IPS DF 19.7 (cell line): Measurements from ENCODE around the gene DNAJA4.

Source experiments
- DNase-seq: peaks from one replicate; pipeline ENCODE4 v3.0.0-alpha.2; 2013; ENCODE audit warnings: low read depth, low spot score

DNAJA4 gene

DNA sequence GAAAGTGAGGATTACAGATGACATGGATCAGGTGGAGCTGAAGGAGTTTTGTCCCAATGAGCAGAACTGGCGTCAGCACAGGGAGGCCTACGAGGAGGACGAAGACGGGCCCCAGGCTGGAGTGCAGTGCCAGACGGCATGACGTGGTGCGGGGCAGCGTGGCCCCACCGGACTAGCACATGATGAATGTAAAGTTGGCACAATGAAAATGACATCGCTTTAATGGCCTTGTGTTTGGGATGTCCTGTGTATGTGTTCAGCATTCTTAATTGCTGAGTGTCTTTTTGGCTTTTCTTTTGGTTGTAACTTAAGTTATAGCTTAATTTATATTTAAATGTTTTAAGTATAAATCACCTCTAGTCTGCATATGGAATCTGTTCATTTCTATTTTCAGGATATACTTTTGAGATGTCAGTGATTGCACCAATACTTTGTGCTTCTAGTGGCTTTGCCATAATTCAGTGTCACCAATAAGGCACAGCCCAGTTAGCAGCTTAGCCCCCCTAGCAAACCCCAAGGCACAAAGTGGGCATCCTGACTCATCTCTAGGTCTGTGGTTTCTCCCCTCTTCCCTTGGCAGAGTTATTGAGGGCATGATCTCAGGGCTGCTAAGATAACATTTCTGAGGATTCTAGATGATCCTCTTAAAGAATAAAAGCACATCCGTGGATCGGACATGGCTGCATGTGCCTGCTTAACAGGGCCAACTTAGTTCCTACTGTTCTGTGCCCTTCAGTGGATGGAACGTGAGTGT lies 16.1 kb downstream of the DNAJA4 start:
- DNase-seq: no peak

GRCh38 chr15:78282324-78282723 lies 18.0 kb downstream of the DNAJA4 start:
- no peak for DNase-seq

DNA sequence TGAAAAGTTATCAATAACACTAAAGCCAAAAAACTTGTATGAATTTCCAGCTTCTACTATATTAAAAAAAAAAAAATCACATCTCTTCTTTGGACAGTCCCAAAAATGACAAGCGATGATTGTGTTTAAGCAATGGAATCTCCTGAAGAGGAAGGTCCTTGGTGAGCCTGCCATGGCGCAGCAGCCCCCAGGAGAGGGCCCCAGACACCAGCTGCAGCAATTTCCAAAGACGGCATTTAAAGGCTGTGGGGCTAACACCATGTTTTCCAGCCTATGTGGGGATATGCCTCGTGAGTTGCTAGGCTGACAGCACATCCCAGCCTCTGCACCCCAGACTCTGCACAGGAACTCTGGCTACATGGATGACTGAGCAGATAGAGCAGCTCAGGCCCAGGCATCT lies 20.4 kb downstream of the DNAJA4 start:
- DNase-seq: no peak

- no peak for DNase-seq
Measured at GRCh38 chr15:78290222-78290621, 25.9 kb downstream of the DNAJA4 start.

DNA sequence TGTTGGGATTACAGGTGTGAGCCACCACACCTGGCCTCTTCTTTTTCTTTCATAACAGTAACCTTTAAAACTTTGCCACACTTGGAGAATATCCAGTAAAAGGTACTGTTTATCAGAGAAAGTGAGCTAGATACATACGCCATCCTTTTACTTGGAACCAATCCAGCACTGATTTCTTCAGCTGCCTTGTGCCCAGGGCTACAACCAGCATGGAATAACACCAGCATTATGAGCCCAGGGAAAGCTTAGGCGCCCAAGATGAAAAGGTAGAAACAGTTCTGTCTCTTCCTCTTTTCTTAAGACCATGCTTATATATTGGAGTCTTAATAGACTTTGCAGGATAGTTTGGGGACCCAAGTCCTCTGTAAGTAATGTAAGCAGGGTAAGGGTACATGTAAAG lies 26.7 kb downstream of the DNAJA4 start:
- DNase-seq: no peak

GRCh38 chr15:78291698-78292097 lies 27.3 kb downstream of the DNAJA4 start:
- no peak for DNase-seq

DNA sequence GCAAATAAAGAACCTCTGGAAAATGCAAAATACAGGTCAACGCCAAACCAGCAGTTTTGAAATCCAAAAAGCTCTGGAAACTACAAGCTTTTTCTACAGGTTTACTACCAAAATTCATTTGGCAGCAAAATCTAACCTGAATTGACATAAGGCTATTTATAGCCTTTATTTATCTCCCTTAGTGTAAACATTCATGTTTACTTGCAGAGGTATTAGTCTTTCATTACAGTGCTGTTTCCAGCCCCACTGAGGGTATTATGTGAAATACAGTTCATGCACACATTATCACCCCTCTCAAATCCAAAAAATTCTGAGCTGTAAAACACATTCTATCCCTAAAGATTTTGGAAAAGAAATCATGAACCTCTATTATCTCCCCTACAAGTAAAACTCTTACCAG lies 27.9 kb downstream of the DNAJA4 start:
- DNase-seq: no peak

DNA sequence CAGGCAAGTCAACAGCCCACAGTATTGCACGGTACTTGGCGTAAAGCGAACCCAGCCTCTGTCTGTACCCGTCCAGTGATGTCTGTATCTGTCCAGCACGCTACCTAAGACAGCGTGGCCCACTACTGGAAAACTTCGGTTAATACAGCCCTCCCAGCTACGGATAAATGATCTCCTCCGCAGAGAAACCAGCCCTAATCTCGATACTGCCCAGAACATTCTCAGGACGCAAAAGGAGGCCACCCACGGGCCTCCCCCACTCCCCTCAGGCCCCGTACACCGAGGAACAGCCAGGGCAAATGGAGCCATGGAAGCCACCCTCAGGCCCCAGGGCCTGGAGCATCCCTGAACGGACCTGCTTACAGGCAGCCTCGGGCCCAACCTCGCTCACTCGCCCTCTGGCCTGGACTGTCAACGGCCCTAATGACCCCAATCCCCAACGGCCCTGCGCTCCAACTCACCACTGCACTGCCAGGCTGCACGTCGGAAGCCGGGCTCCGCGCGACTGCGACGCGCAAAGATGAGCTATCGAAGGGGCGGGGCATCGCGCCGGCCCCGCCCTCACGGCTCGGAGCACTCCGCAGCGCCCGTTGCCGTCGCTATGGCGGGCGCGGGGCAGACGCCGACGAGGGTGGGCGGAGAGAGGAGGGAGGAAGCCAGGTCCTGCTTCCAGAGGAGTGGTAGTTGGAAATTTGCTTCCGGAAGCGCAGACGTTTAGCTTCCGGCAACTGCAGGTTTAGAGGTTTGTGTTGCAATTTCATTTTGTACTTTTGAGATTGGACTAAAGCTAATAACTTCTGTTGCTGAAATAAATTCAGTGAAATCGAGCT lies 35.0 kb downstream of the DNAJA4 start, which contains the start of gene SKIC8:
Gene SKIC8, minus strand, starts transcription at position 509 of the 830 bp plus-strand sequence. CDS start 3,923 bp downstream, outside the sequence.
- no peak for DNase-seq

- no peak for DNase-seq
Measured at GRCh38 chr15:78301326-78301725, 37.0 kb downstream of the DNAJA4 start.

- no peak for DNase-seq
Measured at GRCh38 chr15:78301828-78302227, 37.5 kb downstream of the DNAJA4 start.

DNA sequence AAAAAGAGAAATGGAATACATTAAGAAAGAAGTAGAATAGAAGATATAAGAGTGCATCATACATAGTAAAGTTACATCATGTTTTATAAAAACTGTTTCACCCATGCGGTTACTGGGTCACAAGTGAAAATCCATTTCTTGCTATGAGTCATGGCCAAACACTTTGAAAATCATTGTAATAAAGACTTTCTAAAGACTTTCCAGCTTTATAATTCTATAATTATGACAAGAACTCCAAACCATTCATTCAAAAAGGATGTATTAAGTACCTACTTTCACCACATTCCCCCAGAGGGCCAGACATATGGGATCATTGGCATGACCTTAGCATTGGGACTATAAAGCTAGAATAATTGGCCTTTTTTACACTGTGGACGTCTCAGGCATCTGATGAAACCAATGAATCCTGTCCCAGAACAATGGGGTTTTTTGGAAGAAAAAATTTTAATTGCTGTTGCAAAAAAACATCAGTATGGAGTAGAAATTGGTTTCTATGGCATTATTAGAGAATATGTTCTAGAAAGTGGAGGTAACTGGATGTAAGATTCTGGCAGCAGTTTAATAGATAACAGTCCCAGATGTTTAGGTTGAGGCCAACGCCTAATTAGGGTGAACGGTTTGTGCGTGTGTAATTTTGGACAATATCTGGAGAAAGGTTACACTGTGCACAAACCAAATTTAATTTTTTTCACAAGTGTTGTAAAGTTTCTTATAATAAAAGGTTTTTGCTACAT lies 38.4 kb downstream of the DNAJA4 start:
- DNase-seq: no peak

GRCh38 chr15:78304216-78305066 lies 40.1 kb downstream of the DNAJA4 start:
- no peak for DNase-seq

- no peak for DNase-seq
Measured at GRCh38 chr15:78306176-78306774, 41.9 kb downstream of the DNAJA4 start.

DNA sequence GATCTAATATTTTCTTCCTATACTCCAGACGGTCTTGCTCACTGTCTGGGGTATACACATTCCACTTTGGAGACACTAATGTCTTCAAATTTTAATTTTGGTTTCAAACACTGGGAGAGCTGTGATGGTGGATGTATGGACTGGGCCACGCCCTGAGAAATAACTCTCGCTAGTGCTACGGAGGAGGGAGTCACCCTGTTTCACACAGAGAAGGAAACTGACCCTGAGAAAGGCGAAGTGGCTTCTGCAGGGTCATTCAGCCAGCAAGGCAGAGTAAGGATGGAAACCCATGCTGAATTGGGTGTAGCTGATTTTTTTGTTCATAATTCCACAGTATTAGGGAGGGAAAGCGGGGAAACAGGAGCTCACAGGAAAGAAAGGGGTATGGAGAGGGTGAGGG lies 43.6 kb downstream of the DNAJA4 start:
- no peak for DNase-seq

DNA sequence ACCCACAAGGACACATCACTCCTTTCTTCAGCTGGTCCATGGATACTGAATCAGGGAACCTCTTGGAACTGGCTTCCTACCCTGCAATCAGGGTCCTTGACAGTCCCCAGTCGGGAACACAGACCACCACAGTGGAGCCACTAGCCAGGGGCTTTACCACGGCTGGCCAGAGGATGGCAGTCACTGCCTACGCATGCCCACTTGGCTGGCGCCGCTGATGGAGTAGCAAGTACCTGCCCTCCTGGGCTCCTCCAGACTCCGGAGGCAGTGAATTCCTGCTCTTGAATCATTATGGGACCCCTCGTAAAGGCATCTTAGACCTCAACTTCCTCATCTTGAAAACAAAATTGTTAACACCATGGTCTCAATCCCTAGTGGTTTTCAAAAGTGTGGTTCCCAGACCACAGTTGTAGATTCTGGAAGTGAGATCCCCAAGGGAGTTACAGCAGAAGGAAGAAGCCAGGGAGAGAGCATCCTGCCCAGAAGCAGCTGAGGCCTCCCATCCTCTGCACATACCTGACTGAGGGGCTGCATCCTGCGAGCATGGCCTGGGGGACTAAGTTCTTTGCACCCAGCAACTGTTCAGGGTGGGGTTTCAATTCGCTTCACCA lies 44.2 kb downstream of the DNAJA4 start:
- DNase-seq: no peak

DNA sequence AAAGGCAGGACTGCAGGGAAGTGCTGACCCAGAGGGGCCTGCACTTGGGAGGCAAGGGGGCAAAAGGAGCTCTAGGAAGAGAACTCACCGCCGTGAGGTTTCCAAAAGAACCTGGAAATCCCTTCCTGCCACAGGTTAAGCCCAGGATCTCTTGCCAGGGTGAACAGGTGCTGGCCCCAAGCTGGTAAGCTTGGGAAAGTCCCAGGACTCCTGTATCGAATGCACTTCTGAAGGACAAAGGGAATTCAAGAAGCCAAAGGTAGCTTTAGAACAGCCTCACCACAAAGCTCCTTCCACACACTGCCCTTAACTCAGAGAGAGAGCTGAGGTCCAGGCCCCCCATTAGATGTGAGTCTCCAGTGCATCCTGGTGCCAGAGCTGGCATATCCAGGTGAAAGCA lies 46.9 kb downstream of the DNAJA4 start:
- DNase-seq: no peak

DNA sequence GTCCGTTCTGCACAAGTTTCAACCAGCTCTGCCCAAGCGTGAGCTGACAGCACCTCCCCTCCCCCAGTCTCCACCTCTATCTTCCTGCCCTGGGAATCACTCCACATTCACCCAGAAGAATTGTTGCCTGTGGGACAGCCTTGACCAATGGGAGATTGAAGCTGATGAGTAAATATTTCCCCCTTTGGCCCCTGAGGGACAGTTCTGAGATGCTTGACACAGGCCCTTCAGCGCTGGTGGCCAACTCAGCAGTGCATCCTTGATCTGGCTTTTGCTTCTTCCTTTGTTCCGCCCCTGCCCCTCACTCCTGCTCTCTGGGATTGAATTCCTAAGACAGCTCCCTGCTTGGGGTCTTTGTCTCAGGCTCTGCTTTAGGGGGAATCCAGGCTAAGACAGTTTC lies 48.2 kb downstream of the DNAJA4 start:
- DNase-seq: no peak

- DNase-seq: no peak
Measured at GRCh38 chr15:78312957-78313356, 48.6 kb downstream of the DNAJA4 start.

- no peak for DNase-seq
Measured at GRCh38 chr15:78313383-78313782, 49.0 kb downstream of the DNAJA4 start.

DNA sequence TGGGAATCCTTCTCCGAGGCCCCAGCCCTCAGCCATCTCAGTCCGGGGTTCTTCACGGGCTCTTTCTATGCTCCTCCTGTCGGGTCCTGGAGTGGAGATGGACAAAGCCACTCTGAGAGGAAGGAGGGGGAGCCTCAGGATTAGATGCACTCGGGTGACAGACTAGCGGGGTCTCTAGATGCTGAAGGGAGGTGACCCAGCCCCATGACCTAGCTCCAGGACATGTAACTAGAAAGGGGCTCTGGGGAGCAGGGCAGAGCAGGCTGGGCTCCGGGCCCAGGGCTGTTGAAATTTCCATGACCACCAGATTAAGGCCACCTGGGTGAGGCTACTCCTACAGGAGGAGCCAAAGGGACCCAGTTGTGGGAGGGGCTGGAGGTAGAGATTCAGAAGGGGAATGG lies 49.8 kb downstream of the DNAJA4 start:
- no peak for DNase-seq
